Smooth muscle cell (in vitro differentiated cells): Measurements from ENCODE around the gene WIZ. TPM values are rescaled to one million over a fixed set of nuclear protein-coding genes. Genes with fewer than 3 reads are reported as not detected.

Source experiments
- DNase-seq: peaks from one replicate; lab custom pipeline; 2025; ENCODE audit not compliant: unreplicated experiment; lab: John Stamatoyannopoulos, UW
- H2AFZ ChIP-seq: fragments of 200-600 bp; sonication (generic); 2 replicates; pipeline ENCODE4 v1.6.0; 2016; ENCODE audit warnings: antibody characterized with exemption, low read depth, mild to moderate bottlenecking
- H3F3A ChIP-seq: fragments of 200-600 bp; sonication (generic); 2 replicates; pipeline ENCODE4 v1.6.0; 2017; ENCODE audit warnings: antibody characterized with exemption, low read depth
- H3K27ac ChIP-seq: fragments of 200-600 bp; sonication (generic); 2 replicates; pipeline ENCODE4 v1.5.1; 2016; ENCODE audit warnings: low read depth, mild to moderate bottlenecking
- H3K27me3 ChIP-seq: fragments of 200-600 bp; sonication (generic); 2 replicates; pipeline ENCODE4 v1.6.1; 2016; ENCODE audit warnings: low read depth, mild to moderate bottlenecking
- H3K36me3 ChIP-seq: fragments of 200-600 bp; sonication (generic); 2 replicates; pipeline ENCODE4 v1.5.1; 2016; ENCODE audit warnings: low read depth
- H3K4me1 ChIP-seq: fragments of 200-600 bp; sonication (generic); 2 replicates; pipeline ENCODE4 v1.5.1; 2016; ENCODE audit warnings: low read depth
- H3K4me2 ChIP-seq: fragments of 200-600 bp; sonication (generic); 2 replicates; pipeline ENCODE4 v1.6.0; 2016; ENCODE audit warnings: mild to moderate bottlenecking
- H3K4me3 ChIP-seq: fragments of 200-600 bp; sonication (generic); 2 replicates; pipeline ENCODE4 v1.5.1; 2016; ENCODE audit warnings: mild to moderate bottlenecking
- H3K79me2 ChIP-seq: fragments of 200-600 bp; sonication (generic); 2 replicates; pipeline ENCODE4 v1.6.0; 2016; ENCODE audit warnings: low read depth, mild to moderate bottlenecking
- H3K9ac ChIP-seq: fragments of 200-600 bp; sonication (generic); 2 replicates; pipeline ENCODE4 v1.6.0; 2016; ENCODE audit warnings: low read depth
- H3K9me3 ChIP-seq: fragments of 200-600 bp; sonication (generic); replicated peaks from 2 replicates; pipeline ENCODE4 v1.5.1; 2016; ENCODE audit warnings: low read depth
- H4K20me1 ChIP-seq: fragments of 200-600 bp; sonication (generic); 2 replicates; pipeline ENCODE4 v1.6.0; 2016; ENCODE audit warnings: low read depth
- CTCF ChIP-seq: fragments of 200-600 bp; sonication (generic); IDR thresholded peaks from 2 replicates; pipeline ENCODE4 v1.5.1; 2017; ENCODE audit warnings: borderline replicate concordance, mild to moderate bottlenecking, antibody characterized with exemption; ENCODE audit not compliant: insufficient read depth, poor library complexity, severe bottlenecking
- WGBS: methylation state at CpG from one replicate; pipeline ENCODE4 v1.1.7; 2016; ENCODE audit warnings: low lambda C conversion rate; 5-methylcytosine and 5-hydroxymethylcytosine counted together
- polyA plus RNA-seq: library from polyadenylated mRNA; unstranded; fragments of >200 nt; fragmentation: Nextera tagmentation; extraction: Ambion mirVana; gene quantifications from 2 replicates; pipeline ENCODE4 v1.2.1, GENCODE V29; 2016
- total RNA-seq: library from RNA; depleted of rRNA; stranded (reverse); fragments of >200 nt; gene quantifications from 2 replicates; pipeline ENCODE4 v1.2.3, GENCODE V29; 2014

WIZ gene
- total and polyA plus RNA-seq, 2 experiments from 2014 or later = 23.1 to 40.5 TPM

- Histone ChIP-seq H3K9ac (no peak overlapping the region), H4K20me1 (peaks cover 43% of the 10 kb centered on the region), H3K27ac (no peak overlapping the region), H3K36me3 (peaks cover 14% of the 10 kb centered on the region), H3K79me2 (peaks cover 31% of the 10 kb centered on the region), H3K27me3 (no peaks in the 10 kb centered on the region), H3K4me3 (no peak overlapping the region), H2AFZ (no peak overlapping the region), H3F3A (no peaks in the 10 kb centered on the region), H3K9me3 (no peaks in the 10 kb centered on the region), H3K4me1 (peaks cover 9% of the 10 kb centered on the region), H3K4me2 (no peak overlapping the region)
- 91% methylated on average over 16 of the region's 16 CpGs for WGBS
- DNase-seq = no peak
- no peak for TF ChIP-seq CTCF
These were observed 23.0 kb downstream of the WIZ start for GRCh38 chr19:15426485-15427349.

- no peak overlapping the region for H3K4me2 ChIP-seq
- no peaks in the 10 kb centered on the region for H3K9me3 ChIP-seq
- H3K79me2 ChIP-seq = peaks cover 19% of the 10 kb centered on the region
- H3F3A ChIP-seq = peaks cover 3% of the 10 kb centered on the region
- no peak overlapping the region for H3K9ac ChIP-seq
- no peaks in the 10 kb centered on the region for H3K27me3 ChIP-seq
- WGBS = 98% methylated on average over 33 of the region's 36 CpGs
- H3K4me1 ChIP-seq = no peaks in the 10 kb centered on the region
- DNase-seq = no peak
- no peak overlapping the region for H3K4me3 ChIP-seq
- peaks cover 14% of the 10 kb centered on the region for H3K36me3 ChIP-seq
- TF ChIP-seq CTCF = no peak
- peaks cover 31% of the 10 kb centered on the region for H4K20me1 ChIP-seq
- H2AFZ ChIP-seq = no peak overlapping the region
- H3K27ac ChIP-seq = no peak overlapping the region
These were observed 24.3 kb downstream of the WIZ start for GRCh38 chr19:15425321-15425950.

GRCh38 chr19:15424692-15425272 is 25.0 kb downstream of the WIZ start:
- Histone ChIP-seq H3K4me1 (peaks cover 1% of the 10 kb centered on the region), H3K4me3 (no peak overlapping the region), H3K79me2 (peaks cover 12% of the 10 kb centered on the region), H3K36me3 (peaks cover 14% of the 10 kb centered on the region), H3K4me2 (no peak overlapping the region), H3K27ac (no peak overlapping the region), H2AFZ (no peak overlapping the region), H3K27me3 (no peaks in the 10 kb centered on the region), H4K20me1 (peaks cover 24% of the 10 kb centered on the region), H3K9ac (no peak overlapping the region), H3K9me3 (no peaks in the 10 kb centered on the region), H3F3A (peaks cover 8% of the 10 kb centered on the region)
- DNase-seq = no peak
- no peak for TF ChIP-seq CTCF
- over 99% methylated on average over 38 of the region's 38 CpGs for WGBS
